ENCODE measurements around the gene ANO2.

ANO2 gene

DNA sequence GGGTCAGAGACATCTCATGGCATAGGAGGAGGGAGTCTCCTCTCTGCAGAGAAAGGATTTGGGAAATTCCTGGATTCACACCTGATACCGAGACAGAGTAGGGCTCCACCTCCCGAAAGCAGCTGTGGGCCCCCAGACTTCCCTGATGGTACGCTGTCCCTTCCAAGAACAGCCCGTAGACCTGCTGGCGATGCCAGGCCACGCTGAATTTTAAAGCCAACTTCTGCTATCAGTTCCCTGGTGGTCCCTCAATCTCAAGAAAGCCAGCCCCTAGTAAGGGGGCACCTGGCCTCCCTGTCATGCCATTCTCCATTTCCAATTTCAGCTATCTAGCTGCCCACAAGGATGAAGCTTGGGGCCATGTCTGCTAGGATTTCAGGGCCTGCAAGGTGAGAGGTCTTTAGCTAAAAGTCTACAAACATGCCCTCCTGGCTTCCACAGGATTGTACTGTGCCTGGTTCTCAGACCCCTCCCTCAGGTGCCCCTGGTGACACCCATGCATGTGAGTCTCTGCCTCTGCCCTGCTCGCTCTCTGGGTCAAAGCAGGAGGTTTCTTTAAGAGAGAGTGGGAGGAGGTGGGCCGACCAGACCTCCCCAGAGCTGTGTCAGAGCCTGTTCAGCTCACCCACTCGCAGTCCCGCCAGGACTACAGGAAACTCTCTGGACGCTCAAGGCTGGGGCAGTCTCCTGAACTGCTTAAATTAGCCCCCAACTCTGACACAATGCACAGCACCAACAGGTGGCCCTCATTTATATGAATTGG, 30.5 kb downstream of the ANO2 start:
- no peak for TF ChIP-seq FOXM1 (IDR thresholded peaks at IDR 0.05; ENCODE audit: borderline replicate concordance, low read depth)
- no peak for TF ChIP-seq TCF12 (IDR thresholded peaks at IDR 0.05; ENCODE audit: low read depth)
- TF ChIP-seq, protein P1, sequence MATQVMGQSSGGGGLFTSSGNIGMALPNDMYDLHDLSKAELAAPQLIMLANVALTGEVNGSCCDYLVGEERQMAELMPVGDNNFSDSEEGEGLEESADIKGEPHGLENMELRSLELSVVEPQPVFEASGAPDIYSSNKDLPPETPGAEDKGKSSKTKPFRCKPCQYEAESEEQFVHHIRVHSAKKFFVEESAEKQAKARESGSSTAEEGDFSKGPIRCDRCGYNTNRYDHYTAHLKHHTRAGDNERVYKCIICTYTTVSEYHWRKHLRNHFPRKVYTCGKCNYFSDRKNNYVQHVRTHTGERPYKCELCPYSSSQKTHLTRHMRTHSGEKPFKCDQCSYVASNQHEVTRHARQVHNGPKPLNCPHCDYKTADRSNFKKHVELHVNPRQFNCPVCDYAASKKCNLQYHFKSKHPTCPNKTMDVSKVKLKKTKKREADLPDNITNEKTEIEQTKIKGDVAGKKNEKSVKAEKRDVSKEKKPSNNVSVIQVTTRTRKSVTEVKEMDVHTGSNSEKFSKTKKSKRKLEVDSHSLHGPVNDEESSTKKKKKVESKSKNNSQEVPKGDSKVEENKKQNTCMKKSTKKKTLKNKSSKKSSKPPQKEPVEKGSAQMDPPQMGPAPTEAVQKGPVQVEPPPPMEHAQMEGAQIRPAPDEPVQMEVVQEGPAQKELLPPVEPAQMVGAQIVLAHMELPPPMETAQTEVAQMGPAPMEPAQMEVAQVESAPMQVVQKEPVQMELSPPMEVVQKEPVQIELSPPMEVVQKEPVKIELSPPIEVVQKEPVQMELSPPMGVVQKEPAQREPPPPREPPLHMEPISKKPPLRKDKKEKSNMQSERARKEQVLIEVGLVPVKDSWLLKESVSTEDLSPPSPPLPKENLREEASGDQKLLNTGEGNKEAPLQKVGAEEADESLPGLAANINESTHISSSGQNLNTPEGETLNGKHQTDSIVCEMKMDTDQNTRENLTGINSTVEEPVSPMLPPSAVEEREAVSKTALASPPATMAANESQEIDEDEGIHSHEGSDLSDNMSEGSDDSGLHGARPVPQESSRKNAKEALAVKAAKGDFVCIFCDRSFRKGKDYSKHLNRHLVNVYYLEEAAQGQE (IDR thresholded peaks at IDR 0.05; ENCODE audit: low read depth): no peak
- TF ChIP-seq, protein P2, sequence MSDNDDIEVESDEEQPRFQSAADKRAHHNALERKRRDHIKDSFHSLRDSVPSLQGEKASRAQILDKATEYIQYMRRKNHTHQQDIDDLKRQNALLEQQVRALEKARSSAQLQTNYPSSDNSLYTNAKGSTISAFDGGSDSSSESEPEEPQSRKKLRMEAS (IDR thresholded peaks at IDR 0.05): no peak
- no peak for TF ChIP-seq TAF1 (IDR thresholded peaks at IDR 0.05; ENCODE audit: low read depth)
- TF ChIP-seq NFIC (IDR thresholded peaks at IDR 0.05): no peak
- no peak for TF ChIP-seq ZBTB7A (IDR thresholded peaks at IDR 0.05; ENCODE audit: low read depth)
- TF ChIP-seq YY1 (IDR thresholded peaks at IDR 0.05; ENCODE audit: low read depth): no peak
- TF ChIP-seq RAD21 (IDR thresholded peaks at IDR 0.05; ENCODE audit: low read depth): no peak
- no peak for TF ChIP-seq EP300 (IDR thresholded peaks at IDR 0.05; ENCODE audit: borderline replicate concordance)

DNA sequence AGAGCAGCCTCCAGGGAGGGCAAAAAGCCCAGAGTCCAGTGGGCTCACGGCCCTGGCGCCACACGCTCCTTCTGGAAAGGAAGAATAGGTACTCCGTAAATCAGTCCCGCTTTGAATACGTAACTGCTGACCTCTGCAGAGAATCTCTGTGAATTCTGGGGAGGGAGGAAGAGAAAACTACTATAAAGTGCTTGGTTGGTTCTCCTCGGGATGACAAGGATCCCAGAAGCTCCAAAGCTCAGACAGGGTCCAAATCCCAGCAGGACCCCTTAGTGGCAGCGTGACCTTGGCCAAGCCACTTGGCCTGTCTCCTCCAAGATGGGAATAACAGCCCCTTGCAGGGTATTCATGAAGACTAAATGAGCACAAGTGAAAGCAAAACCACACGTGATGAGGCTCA, 31.7 kb downstream of the ANO2 start:
- TF ChIP-seq, protein P3, sequence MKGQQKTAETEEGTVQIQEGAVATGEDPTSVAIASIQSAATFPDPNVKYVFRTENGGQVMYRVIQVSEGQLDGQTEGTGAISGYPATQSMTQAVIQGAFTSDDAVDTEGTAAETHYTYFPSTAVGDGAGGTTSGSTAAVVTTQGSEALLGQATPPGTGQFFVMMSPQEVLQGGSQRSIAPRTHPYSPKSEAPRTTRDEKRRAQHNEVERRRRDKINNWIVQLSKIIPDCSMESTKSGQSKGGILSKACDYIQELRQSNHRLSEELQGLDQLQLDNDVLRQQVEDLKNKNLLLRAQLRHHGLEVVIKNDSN (IDR thresholded peaks at IDR 0.05): no peak
- TF ChIP-seq FOXM1 (IDR thresholded peaks at IDR 0.05; ENCODE audit: borderline replicate concordance, low read depth): no peak
- no peak for TF ChIP-seq EGR1 (IDR thresholded peaks at IDR 0.05)
- no peak for TF ChIP-seq RAD21 (IDR thresholded peaks at IDR 0.05; ENCODE audit: low read depth)
- no peak for TF ChIP-seq TCF12 (IDR thresholded peaks at IDR 0.05; ENCODE audit: low read depth)
- TF ChIP-seq TAF1 (IDR thresholded peaks at IDR 0.05; ENCODE audit: low read depth): no peak
- no peak for TF ChIP-seq CREB1 (IDR thresholded peaks at IDR 0.05; ENCODE audit: low read depth)
- TF ChIP-seq, protein P2 (IDR thresholded peaks at IDR 0.05): no peak
- TF ChIP-seq NFIC (IDR thresholded peaks at IDR 0.05): no peak
- TF ChIP-seq CEBPB (IDR thresholded peaks at IDR 0.05): no peak
- TF ChIP-seq TEAD4 (IDR thresholded peaks at IDR 0.05): no peak
- no peak for TF ChIP-seq YY1 (IDR thresholded peaks at IDR 0.05; ENCODE audit: low read depth)
- no peak for TF ChIP-seq EP300 (IDR thresholded peaks at IDR 0.05; ENCODE audit: borderline replicate concordance)
- TF ChIP-seq, protein P1 (IDR thresholded peaks at IDR 0.05; ENCODE audit: low read depth): no peak
- TF ChIP-seq ZBTB7A (IDR thresholded peaks at IDR 0.05; ENCODE audit: low read depth): no peak

DNA sequence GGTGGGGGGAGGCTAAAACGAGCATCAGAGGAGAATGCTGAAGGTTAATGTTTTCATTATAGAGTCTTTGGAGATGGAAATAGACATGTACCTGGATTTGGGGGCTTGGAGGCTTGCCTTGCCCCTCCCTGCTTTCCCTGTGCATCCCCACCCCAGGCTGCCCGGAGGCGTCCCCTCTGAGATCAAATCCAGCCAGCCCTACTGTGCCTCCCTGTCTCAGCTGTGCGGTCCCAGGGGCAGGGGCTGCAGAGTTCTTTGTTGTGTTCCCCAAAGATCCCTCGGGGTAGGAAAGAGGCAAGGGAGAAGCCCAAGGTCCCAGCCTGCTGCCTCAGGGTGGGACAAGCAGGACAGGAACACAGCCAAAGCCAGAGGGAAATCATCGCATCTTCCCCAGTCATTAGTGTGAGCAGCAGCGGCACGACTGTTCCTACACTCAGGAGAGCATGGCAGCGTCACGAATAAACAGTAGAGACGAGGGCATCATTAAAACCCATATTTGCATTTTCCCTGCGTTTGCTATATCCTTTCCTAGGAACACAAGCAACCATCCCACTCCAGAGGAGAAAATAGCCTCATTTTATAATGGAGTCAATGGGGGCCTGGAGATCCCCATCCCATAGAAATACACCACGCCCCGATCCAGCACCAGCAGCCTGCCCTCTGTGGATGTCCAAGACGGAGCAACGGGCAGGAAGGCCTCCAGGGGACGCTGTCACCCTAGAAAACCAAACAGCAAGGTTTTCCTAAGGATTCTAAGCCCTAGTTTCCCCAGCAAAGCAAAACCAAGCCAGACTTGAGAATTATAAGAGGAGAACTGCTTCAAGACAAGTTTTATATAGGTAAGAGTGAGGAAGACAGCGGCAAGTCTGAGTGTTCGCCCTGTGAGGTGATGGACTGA, 32.4 kb downstream of the ANO2 start:
- TF ChIP-seq FOXM1 (IDR thresholded peaks at IDR 0.05; ENCODE audit: borderline replicate concordance, low read depth) (no peak), RAD21 (IDR thresholded peaks at IDR 0.05; ENCODE audit: low read depth) (peak; percentile 70), TEAD4 (IDR thresholded peaks at IDR 0.05) (no peak)

DNA sequence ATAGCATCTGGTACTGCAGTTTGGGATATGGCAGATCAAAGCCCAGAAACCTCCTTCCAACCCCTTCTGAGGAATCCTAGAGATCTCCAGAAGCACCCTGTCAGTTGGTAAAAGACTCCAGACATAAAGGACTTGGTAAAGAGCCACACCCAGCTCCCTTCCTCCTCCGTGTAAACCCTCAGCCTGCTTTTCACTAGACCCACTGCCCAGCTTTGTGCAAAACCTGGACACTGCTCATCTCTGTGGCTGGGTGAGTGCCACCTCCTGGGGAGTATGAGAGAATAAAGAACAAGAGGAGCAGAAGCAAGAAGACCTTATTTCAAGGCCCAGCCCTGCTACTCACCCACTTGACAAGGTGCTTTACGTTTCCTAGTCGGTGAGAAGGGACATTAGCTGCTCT, 33.0 kb downstream of the ANO2 start:
- TF ChIP-seq ZBTB7A (IDR thresholded peaks at IDR 0.05; ENCODE audit: low read depth) (no peak), EGR1 (IDR thresholded peaks at IDR 0.05) (no peak), YY1 (IDR thresholded peaks at IDR 0.05; ENCODE audit: low read depth) (no peak), NFIC (IDR thresholded peaks at IDR 0.05) (no peak), EP300 (IDR thresholded peaks at IDR 0.05; ENCODE audit: borderline replicate concordance) (no peak), TEAD4 (IDR thresholded peaks at IDR 0.05) (no peak), CREB1 (IDR thresholded peaks at IDR 0.05; ENCODE audit: low read depth) (no peak), TAF1 (IDR thresholded peaks at IDR 0.05; ENCODE audit: low read depth) (no peak), RAD21 (IDR thresholded peaks at IDR 0.05; ENCODE audit: low read depth) (no peak), FOXM1 (IDR thresholded peaks at IDR 0.05; ENCODE audit: borderline replicate concordance, low read depth) (no peak), CEBPB (IDR thresholded peaks at IDR 0.05) (no peak), TCF12 (IDR thresholded peaks at IDR 0.05; ENCODE audit: low read depth) (no peak)
- TF ChIP-seq, protein P3 (IDR thresholded peaks at IDR 0.05): no peak
- TF ChIP-seq, protein P1 (IDR thresholded peaks at IDR 0.05; ENCODE audit: low read depth): no peak
- TF ChIP-seq, protein P2 (IDR thresholded peaks at IDR 0.05): no peak
